ENCODE results near the gene LCK. TPM values are rescaled to one million over a fixed set of nuclear protein-coding genes. Genes with fewer than 3 reads are reported as not detected.

Gene LCK
- total and polyA plus RNA-seq, 2 experiments from 2014 or later = 33.2 to 86.6 TPM

- H3K9me3 Mint-ChIP-seq = no peaks in the 10 kb centered on the region
- peaks cover 12% of the 10 kb centered on the region for H3K27me3 Mint-ChIP-seq (ENCODE audit: insufficient read depth, low read depth, poor library complexity)
- Histone ChIP-seq H4K20me1 (replicated peaks; ENCODE audit: insufficient read depth) (no peaks in the 10 kb centered on the region), H3K4me3 (peak overlapping the region; percentile 65), H3F3A (replicated peaks; ENCODE audit: low read depth) (peaks cover 18% of the 10 kb centered on the region), H3K4me1 (ENCODE audit: insufficient read depth) (peaks cover 26% of the 10 kb centered on the region), H2AFZ (peak overlapping the region; percentile 83; the same call in 1 of the 2 replicates), H3K27me3 (ENCODE audit: insufficient read depth) (0 out of 2 replicates have a peak, but pooled peaks cover 5% of the 10 kb centered on the region), H3K27ac (ENCODE audit: low read depth) (no peak overlapping the region; the same call in 1 of the 2 replicates), H3K36me3 (ENCODE audit: insufficient read depth) (peaks cover 6% of the 10 kb centered on the region; the same call in 1 of the 2 replicates), H3K9me2 (ENCODE audit: insufficient read depth) (0 out of 2 replicates have a peak, but pooled peaks cover 3% of the 10 kb centered on the region), H3K4me2 (peak overlapping the region; percentile 93), H3K79me2 (replicated peaks; ENCODE audit: insufficient read depth) (no peaks in the 10 kb centered on the region; the same call in 1 of the 2 replicates)
- TF ChIP-seq EZH2 (IDR thresholded peaks at IDR 0.05; ENCODE audit: low read depth, unreplicated experiment) (no peak), POLR2AphosphoS5 (IDR thresholded peaks at IDR 0.05; ENCODE audit: low read depth) (no peak), CREB1 (CRISPR knock-in tag; IDR thresholded peaks at IDR 0.05; ENCODE audit: low read depth) (no peak), NANOG (IDR thresholded peaks at IDR 0.05; ENCODE audit: borderline replicate concordance) (no peak), REST (IDR thresholded peaks at IDR 0.05; ENCODE audit: unreplicated experiment) (no peak), JUNB (IDR thresholded peaks at IDR 0.05; ENCODE audit: unreplicated experiment) (no peak), STAT1 (IDR thresholded peaks at IDR 0.05; ENCODE audit: unreplicated experiment) (no peak), ZNF462 (CRISPR knock-in tag; IDR thresholded peaks at IDR 0.05) (no peak), CTCF (conservative IDR thresholded peaks at IDR 0.05; ENCODE audit: low read depth in 2 of 2) (no peak), ZNF114 (CRISPR knock-in tag; IDR thresholded peaks at IDR 0.05) (no peak), EZH2phosphoT487 (IDR thresholded peaks at IDR 0.05; ENCODE audit: unreplicated experiment) (no peak), ETS1 (IDR thresholded peaks at IDR 0.05) (no peak), ZNF331 (CRISPR knock-in tag; IDR thresholded peaks at IDR 0.05; ENCODE audit: low read depth) (no peak)
- peak overlapping the region; percentile 94; the same call in 1 of the 2 replicates for H3K27ac Mint-ChIP-seq
- H3K36me3 Mint-ChIP-seq (ENCODE audit: low read depth) = peaks cover 36% of the 10 kb centered on the region
- H3K4me1 Mint-ChIP-seq = peaks cover 39% of the 10 kb centered on the region
- DNase-seq (ENCODE audit: low spot score) (peak; percentile 80), ATAC-seq (peak; percentile 45)
- peak overlapping the region; percentile 72 for H3K4me3 Mint-ChIP-seq
These were observed 24.4 kb downstream of the LCK start for GRCh38 chr1:32275424-32275823.

Measured in GM23338 (cell line).